ENCODE results near the gene IGFN1.

The IGFN1 gene

DNA sequence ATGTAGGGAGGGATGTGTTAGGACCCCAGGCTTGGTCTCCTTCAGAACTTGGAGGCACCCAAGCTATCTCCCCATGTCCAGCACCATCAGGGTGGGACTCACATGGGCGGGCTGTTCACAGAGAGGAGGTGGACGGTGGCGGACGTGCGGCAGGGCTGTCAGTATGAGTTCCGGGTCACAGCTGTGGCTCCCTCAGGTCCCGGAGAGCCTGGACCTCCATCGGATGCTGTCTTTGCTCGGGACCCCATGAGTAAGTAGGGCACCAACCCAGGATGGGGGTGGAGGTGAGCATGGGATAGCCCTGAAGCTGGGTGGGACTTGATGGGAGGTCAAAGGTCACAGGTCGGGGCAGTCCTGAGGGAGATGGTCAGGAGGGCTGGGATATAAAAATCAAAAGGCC is 27.8 kb downstream of the IGFN1 start:
- Histone ChIP-seq H2AFZ (ENCODE audit: low read depth) (no peak overlapping the region), H3K4me1 (ENCODE audit: low read depth, poor library complexity, severe bottlenecking) (peaks cover 8% of the 10 kb centered on the region), H3K27ac (no peak overlapping the region), H3K9ac (no peak overlapping the region), H3K36me3 (ENCODE audit: insufficient read depth) (no peaks in the 10 kb centered on the region), H3K27me3 (ENCODE audit: insufficient read depth, low read depth) (no peaks in the 10 kb centered on the region; the same call in 1 of the 2 replicates), H3K4me2 (no peak overlapping the region), H4K20me1 (ENCODE audit: insufficient read depth) (no peaks in the 10 kb centered on the region), H3K79me2 (ENCODE audit: insufficient read depth, low read depth) (no peaks in the 10 kb centered on the region), H3K4me3 (IDR thresholded peaks at IDR 0.05; ENCODE audit: insufficient read depth, low read depth, low read length) (no peak overlapping the region)
- TF ChIP-seq, protein P1, sequence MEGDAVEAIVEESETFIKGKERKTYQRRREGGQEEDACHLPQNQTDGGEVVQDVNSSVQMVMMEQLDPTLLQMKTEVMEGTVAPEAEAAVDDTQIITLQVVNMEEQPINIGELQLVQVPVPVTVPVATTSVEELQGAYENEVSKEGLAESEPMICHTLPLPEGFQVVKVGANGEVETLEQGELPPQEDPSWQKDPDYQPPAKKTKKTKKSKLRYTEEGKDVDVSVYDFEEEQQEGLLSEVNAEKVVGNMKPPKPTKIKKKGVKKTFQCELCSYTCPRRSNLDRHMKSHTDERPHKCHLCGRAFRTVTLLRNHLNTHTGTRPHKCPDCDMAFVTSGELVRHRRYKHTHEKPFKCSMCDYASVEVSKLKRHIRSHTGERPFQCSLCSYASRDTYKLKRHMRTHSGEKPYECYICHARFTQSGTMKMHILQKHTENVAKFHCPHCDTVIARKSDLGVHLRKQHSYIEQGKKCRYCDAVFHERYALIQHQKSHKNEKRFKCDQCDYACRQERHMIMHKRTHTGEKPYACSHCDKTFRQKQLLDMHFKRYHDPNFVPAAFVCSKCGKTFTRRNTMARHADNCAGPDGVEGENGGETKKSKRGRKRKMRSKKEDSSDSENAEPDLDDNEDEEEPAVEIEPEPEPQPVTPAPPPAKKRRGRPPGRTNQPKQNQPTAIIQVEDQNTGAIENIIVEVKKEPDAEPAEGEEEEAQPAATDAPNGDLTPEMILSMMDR (conservative IDR thresholded peaks at IDR 0.05; ENCODE audit: low read depth, low read length), result no peak

DNA sequence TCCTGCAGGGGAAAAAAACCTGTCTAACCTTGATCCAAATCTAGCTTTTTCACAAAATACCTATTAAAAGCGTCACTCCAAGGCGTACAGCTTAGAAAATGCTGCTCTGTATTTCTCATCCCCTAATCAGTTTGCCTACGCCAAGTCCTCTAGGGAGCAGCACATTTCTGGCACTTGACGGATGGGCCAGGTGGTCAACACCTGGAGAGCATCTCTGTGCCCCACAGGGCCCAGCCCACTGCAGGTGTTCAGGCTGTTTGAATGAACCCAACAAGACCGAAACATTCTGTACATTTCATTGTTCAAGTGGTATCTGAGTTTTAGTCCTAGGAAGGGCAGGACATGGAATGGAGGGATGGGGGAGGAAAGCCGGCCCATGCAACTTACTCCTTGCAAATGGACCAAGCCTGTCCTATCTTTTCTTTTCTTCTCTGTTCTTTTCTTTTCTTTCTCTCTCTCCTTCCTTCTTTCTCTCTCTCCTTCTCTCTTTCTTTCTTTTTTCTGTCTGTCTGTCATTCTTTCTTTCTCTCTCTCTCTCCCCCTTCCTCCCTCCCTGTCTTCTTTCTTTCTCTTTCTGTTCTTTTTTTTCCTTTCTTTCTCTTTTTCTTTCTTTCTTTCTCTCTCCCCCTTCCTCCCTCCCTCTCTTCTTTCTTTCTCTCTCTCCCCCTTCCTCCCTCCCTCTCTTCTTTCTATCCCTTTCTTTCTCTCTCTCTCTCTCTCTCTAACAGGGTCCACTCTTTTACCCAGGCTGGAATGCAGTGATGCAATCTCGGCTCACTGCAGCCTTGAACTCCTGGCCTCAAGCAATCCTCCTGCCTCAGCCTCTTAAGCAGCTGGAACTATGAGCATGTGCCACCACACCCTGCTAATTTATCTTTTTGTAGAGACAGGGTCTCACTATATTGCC is 29.1 kb downstream of the IGFN1 start:
- Histone ChIP-seq H2AFZ (ENCODE audit: low read depth) (no peak overlapping the region), H3K9ac (no peak overlapping the region), H4K20me1 (ENCODE audit: insufficient read depth) (no peaks in the 10 kb centered on the region), H3K79me2 (ENCODE audit: insufficient read depth, low read depth) (no peaks in the 10 kb centered on the region), H3K27ac (no peak overlapping the region), H3K4me2 (no peak overlapping the region), H3K4me1 (ENCODE audit: low read depth, poor library complexity, severe bottlenecking) (peaks cover 8% of the 10 kb centered on the region), H3K27me3 (ENCODE audit: insufficient read depth, low read depth) (no peaks in the 10 kb centered on the region; the same call in 1 of the 2 replicates), H3K4me3 (IDR thresholded peaks at IDR 0.05; ENCODE audit: insufficient read depth, low read depth, low read length) (no peak overlapping the region), H3K36me3 (ENCODE audit: insufficient read depth) (no peaks in the 10 kb centered on the region)
- TF ChIP-seq, protein P1 (conservative IDR thresholded peaks at IDR 0.05; ENCODE audit: low read depth, low read length), result no peak

DNA sequence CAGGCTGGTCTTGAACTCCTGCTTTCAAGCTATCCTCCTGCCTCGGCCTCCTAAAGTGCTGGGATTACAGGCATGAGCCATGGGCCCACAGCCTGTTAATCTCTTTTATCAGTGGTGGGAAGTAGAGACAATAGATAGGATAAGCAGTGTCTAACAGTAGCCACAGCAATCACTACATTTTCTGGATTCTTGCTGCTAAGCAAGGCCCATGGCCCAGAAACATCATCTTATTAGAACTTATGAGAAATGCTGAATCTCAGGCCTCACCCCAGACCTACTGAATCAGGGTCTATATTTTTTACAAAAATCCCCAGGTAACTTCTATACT is 29.7 kb downstream of the IGFN1 start:
- TF ChIP-seq, protein P1 (conservative IDR thresholded peaks at IDR 0.05; ENCODE audit: low read depth, low read length), result no peak
- H2AFZ ChIP-seq (ENCODE audit: low read depth), result no peak overlapping the region
- H3K79me2 ChIP-seq (ENCODE audit: insufficient read depth, low read depth), result no peaks in the 10 kb centered on the region
- H3K9ac ChIP-seq, result no peak overlapping the region
- H3K27ac ChIP-seq, result no peak overlapping the region
- H3K27me3 ChIP-seq (ENCODE audit: insufficient read depth, low read depth), result no peaks in the 10 kb centered on the region; the same call in 1 of the 2 replicates
- H4K20me1 ChIP-seq (ENCODE audit: insufficient read depth), result no peaks in the 10 kb centered on the region
- H3K4me2 ChIP-seq, result no peak overlapping the region
- H3K4me3 ChIP-seq (IDR thresholded peaks at IDR 0.05; ENCODE audit: insufficient read depth, low read depth, low read length), result no peak overlapping the region
- peaks cover 8% of the 10 kb centered on the region for H3K4me1 ChIP-seq (ENCODE audit: low read depth, poor library complexity, severe bottlenecking)
- H3K36me3 ChIP-seq (ENCODE audit: insufficient read depth), result no peaks in the 10 kb centered on the region

DNA sequence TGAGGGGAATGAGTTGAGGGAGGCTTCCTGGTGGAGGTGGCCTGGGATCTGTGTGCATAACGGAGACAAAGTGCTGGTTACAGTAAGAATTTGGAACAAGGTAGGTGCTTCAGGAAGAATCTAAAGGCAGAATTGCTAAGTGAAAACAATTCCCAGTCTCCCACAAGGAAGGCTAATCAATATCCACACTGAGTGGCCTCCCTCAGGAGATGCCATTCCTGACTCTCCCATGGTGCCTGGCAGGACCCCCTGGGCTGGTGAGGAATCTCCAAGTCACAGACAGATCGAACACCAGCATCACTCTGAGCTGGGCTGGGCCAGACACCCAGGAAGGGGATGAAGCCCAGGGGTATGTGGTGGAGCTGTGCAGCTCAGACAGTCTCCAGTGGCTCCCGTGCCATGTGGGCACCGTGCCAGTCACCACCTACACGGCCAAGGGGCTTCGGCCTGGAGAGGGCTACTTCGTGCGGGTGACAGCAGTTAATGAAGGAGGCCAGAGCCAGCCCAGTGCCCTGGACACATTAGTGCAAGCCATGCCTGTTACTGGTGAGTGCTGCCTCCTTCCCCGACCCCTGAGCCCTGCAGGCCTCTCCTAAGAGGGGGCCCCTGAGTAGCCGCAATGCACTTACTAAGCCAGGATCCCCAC is 30.7 kb downstream of the IGFN1 start:
- Histone ChIP-seq H2AFZ (ENCODE audit: low read depth) (no peak overlapping the region), H3K4me3 (IDR thresholded peaks at IDR 0.05; ENCODE audit: insufficient read depth, low read depth, low read length) (no peak overlapping the region), H3K27ac (no peak overlapping the region), H3K9ac (no peak overlapping the region), H3K4me1 (ENCODE audit: low read depth, poor library complexity, severe bottlenecking) (peaks cover 8% of the 10 kb centered on the region), H3K36me3 (ENCODE audit: insufficient read depth) (no peaks in the 10 kb centered on the region), H3K79me2 (ENCODE audit: insufficient read depth, low read depth) (no peaks in the 10 kb centered on the region), H4K20me1 (ENCODE audit: insufficient read depth) (no peaks in the 10 kb centered on the region), H3K4me2 (no peak overlapping the region), H3K27me3 (ENCODE audit: insufficient read depth, low read depth) (no peaks in the 10 kb centered on the region; the same call in 1 of the 2 replicates)
- TF ChIP-seq, protein P1 (conservative IDR thresholded peaks at IDR 0.05; ENCODE audit: low read depth, low read length), result no peak
